Mesothelial cell of epicardium (in vitro differentiated cells): ENCODE results near the gene STK38. TPM values are rescaled to one million over a fixed set of nuclear protein-coding genes. Genes with fewer than 3 reads are reported as not detected.

Experiments
- DNase-seq, 2 experiments: peaks; one replicate each; pipeline ENCODE4 v3.0.0; 2021; ENCODE audit warnings: low spot score in 2 of 2; ENCODE audit not compliant: unreplicated experiment in 2 of 2
- H3K27ac Mint-ChIP-seq: 2 replicates; pipeline ENCODE4 v1.8.0; 2021; ENCODE audit warnings: mixed read lengths
- H3K27me3 Mint-ChIP-seq: 2 replicates; pipeline ENCODE4 v1.8.0; 2021; ENCODE audit warnings: low read depth, mixed read lengths
- H3K36me3 Mint-ChIP-seq: 2 replicates; pipeline ENCODE4 v1.8.0; 2021; ENCODE audit warnings: mixed read lengths
- H3K4me1 Mint-ChIP-seq: 2 replicates; pipeline ENCODE4 v1.8.0; 2021; ENCODE audit warnings: mixed read lengths
- H3K4me3 Mint-ChIP-seq: 2 replicates; pipeline ENCODE4 v1.8.0; 2021; ENCODE audit warnings: mild to moderate bottlenecking, moderate library complexity, mixed read lengths
- H3K9me3 Mint-ChIP-seq: 2 replicates; pipeline ENCODE4 v1.8.0; 2021; ENCODE audit warnings: mixed read lengths
- CTCF ChIP-seq: fragments of 200-600 bp; sonication (generic); IDR thresholded peaks from one replicate; pipeline ENCODE4 v1.5.0; 2021; ENCODE audit warnings: antibody characterized with exemption; ENCODE audit not compliant: unreplicated experiment
- total RNA-seq: library from RNA; stranded (reverse); gene quantifications from 3 replicates; pipeline ENCODE4 v1.2.1, GENCODE V29; 2021

STK38 gene
- total RNA-seq, 1 donor from 2014 or later: 47.8 TPM

GRCh38 chr6:36516988-36517387, 30.3 kb downstream of the STK38 start:
- Mint-ChIP-seq H3K36me3 (peaks cover 31% of the 10 kb centered on the region), H3K27ac (no peak overlapping the region), H3K27me3 (no peaks in the 10 kb centered on the region), H3K4me3 (no peak overlapping the region), H3K9me3 (no peaks in the 10 kb centered on the region), H3K4me1 (no peaks in the 10 kb centered on the region)
- TF ChIP-seq CTCF: no peak
- DNase-seq: no peak

GRCh38 chr6:36516559-36516958, 30.7 kb downstream of the STK38 start:
- H3K27ac Mint-ChIP-seq: no peak overlapping the region
- TF ChIP-seq CTCF: no peak

GRCh38 chr6:36515844-36516243, 31.4 kb downstream of the STK38 start:
- H3K4me3 Mint-ChIP-seq: no peak overlapping the region
- H3K27ac Mint-ChIP-seq: no peak overlapping the region
- no peak for TF ChIP-seq CTCF
- peaks cover 31% of the 10 kb centered on the region for H3K36me3 Mint-ChIP-seq
- no peaks in the 10 kb centered on the region for H3K4me1 Mint-ChIP-seq
- no peaks in the 10 kb centered on the region for H3K27me3 Mint-ChIP-seq
- H3K9me3 Mint-ChIP-seq: no peaks in the 10 kb centered on the region
- DNase-seq: no peak

More at GRCh38 chr6:36516559-36516958, 30.7 kb downstream of the STK38 start:
- Mint-ChIP-seq H3K9me3 (no peaks in the 10 kb centered on the region), H3K4me1 (no peaks in the 10 kb centered on the region), H3K36me3 (peaks cover 31% of the 10 kb centered on the region), H3K27me3 (no peaks in the 10 kb centered on the region), H3K4me3 (no peak overlapping the region)
- DNase-seq: no peak

- no peak for DNase-seq
- Mint-ChIP-seq H3K9me3 (no peaks in the 10 kb centered on the region), H3K4me1 (no peaks in the 10 kb centered on the region), H3K4me3 (no peak overlapping the region), H3K27ac (no peak overlapping the region), H3K27me3 (no peaks in the 10 kb centered on the region), H3K36me3 (peaks cover 42% of the 10 kb centered on the region)
- TF ChIP-seq CTCF: no peak
Observed at GRCh38 chr6:36514554-36515456, 32.5 kb downstream of the STK38 start.

GRCh38 chr6:36510365-36510764, 36.9 kb downstream of the STK38 start:
- Mint-ChIP-seq H3K27me3 (no peaks in the 10 kb centered on the region), H3K4me1 (peaks cover 15% of the 10 kb centered on the region), H3K36me3 (peaks cover 62% of the 10 kb centered on the region), H3K9me3 (no peaks in the 10 kb centered on the region), H3K4me3 (no peak overlapping the region), H3K27ac (no peak overlapping the region)
- no peak for TF ChIP-seq CTCF
- DNase-seq: no peak
